HepG2 (cell line): ENCODE data around the gene TRIM7. TPM values are rescaled to one million over a fixed set of nuclear protein-coding genes. Genes with fewer than 3 reads are reported as not detected.

Experiments used
- AGO1 ChIP-seq: fragments of 200-400 bp; formaldehyde crosslinking; IDR thresholded peaks from 2 replicates; pipeline ENCODE4 v1.6.1; 2017; ENCODE audit warnings: mild to moderate bottlenecking, low read depth, low read length, moderate library complexity; ENCODE audit not compliant: poor library complexity, severe bottlenecking
- ASH2L ChIP-seq: fragments of 300-600, 200-600 bp; sonication (generic); IDR thresholded peaks from 2 replicates; pipeline ENCODE4 v1.7.0; 2017; ENCODE audit warnings: low read depth, mild to moderate bottlenecking, moderate library complexity, mixed read lengths, low read length; ENCODE audit not compliant: insufficient read length
- CC2D1A ChIP-seq: sonication (generic); formaldehyde crosslinking; IDR thresholded peaks from 2 replicates; pipeline ENCODE4 v1.8.1; 2023; ENCODE audit warnings: mild to moderate bottlenecking, missing genetic modification reagents
- DMAP1 ChIP-seq: IDR thresholded peaks from 2 replicates; pipeline ENCODE4 v1.6.1; 2016
- JUN ChIP-seq: sonication (generic); formaldehyde crosslinking; IDR thresholded peaks from 2 replicates; pipeline ENCODE4 v1.4.0; 2020; ENCODE audit warnings: mild to moderate bottlenecking, missing genetic modification reagents
- KLF16 ChIP-seq, 2 experiments: sonication (generic) in 1 of 2; formaldehyde crosslinking in 1 of 2; IDR thresholded peaks; 2 replicates each; pipeline versions ENCODE4 v1.6.1 to v1.8.0; 2016 to 2023; ENCODE audit warnings: missing genetic modification reagents in 2 of 2, missing compliant biosample characterization in 1 of 2
- MYC ChIP-seq: sonication (generic); formaldehyde crosslinking; IDR thresholded peaks from 2 replicates; pipeline ENCODE4 v1.9.0; 2021; ENCODE audit warnings: missing genetic modification reagents, borderline replicate concordance
- NCOA1 ChIP-seq: sonication (generic); formaldehyde crosslinking; IDR thresholded peaks from 2 replicates; pipeline ENCODE4 v1.9.0; 2021; ENCODE audit warnings: missing genetic modification reagents
- TAF15 ChIP-seq: fragments of 200-400 bp; formaldehyde crosslinking; IDR thresholded peaks from one replicate; pipeline ENCODE4 v1.6.1; 2018; ENCODE audit warnings: mild to moderate bottlenecking, low read depth, low read length; ENCODE audit not compliant: poor library complexity, severe bottlenecking
- ZIK1 ChIP-seq: sonication (generic); formaldehyde crosslinking; IDR thresholded peaks from 2 replicates; pipeline ENCODE4 v1.5.0; 2020; ENCODE audit warnings: mild to moderate bottlenecking, low read depth, missing genetic modification reagents, borderline replicate concordance
- ZNF460 ChIP-seq: sonication (generic); formaldehyde crosslinking; IDR thresholded peaks from 2 replicates; pipeline ENCODE4 v1.5.1; 2020; ENCODE audit warnings: missing genetic modification reagents, mild to moderate bottlenecking, borderline replicate concordance
- ZNF605 ChIP-seq: sonication (generic); formaldehyde crosslinking; IDR thresholded peaks from 2 replicates; pipeline ENCODE4 v1.8.0; 2022; ENCODE audit warnings: mild to moderate bottlenecking, missing genetic modification reagents
- ZNF891 ChIP-seq: sonication (generic); formaldehyde crosslinking; IDR thresholded peaks from 2 replicates; pipeline ENCODE4 v1.5.0; 2020; ENCODE audit warnings: mild to moderate bottlenecking, missing genetic modification reagents
- ZSCAN9 ChIP-seq: IDR thresholded peaks from 2 replicates; pipeline ENCODE4 v1.6.1; 2016; ENCODE audit warnings: borderline replicate concordance
- polyA plus RNA-seq, 8 experiments: library from polyadenylated mRNA; depleted of rRNA in 3 of 8; stranded (reverse) in 7 of 8; unstranded in 1 of 8; fragments of >200 nt; fragmentation: Illumina TruSeq in 4 of 8; extraction: Trizol in 4 of 8; gene quantifications; 2 replicates each; pipeline versions ENCODE4 v1.2.1 to v1.2.3, GENCODE V29; 2011 to 2016; ENCODE audit warnings: low read depth in 4 of 8, missing spikeins in 1 of 8, mixed read lengths in 1 of 8; ENCODE audit not compliant: insufficient read depth in 1 of 8
- total RNA-seq, 5 experiments: library from RNA; depleted of rRNA; stranded (reverse); fragments of >200 nt; fragmentation: Illumina TruSeq; extraction: Trizol; gene quantifications; 2 replicates each; pipeline ENCODE4 v1.2.3, GENCODE V29; 2016; ENCODE audit warnings: low read depth in 1 of 5
- TF ChIP-seq, protein P1 (sequence below): sonication (generic); formaldehyde crosslinking; IDR thresholded peaks from 2 replicates; pipeline ENCODE4 v1.4.0; 2020; ENCODE audit warnings: mild to moderate bottlenecking, low read depth, missing genetic modification reagents
- TF ChIP-seq, protein P2 (sequence below): sonication (generic); formaldehyde crosslinking; IDR thresholded peaks from 2 replicates; pipeline ENCODE4 v1.4.0; 2020; ENCODE audit warnings: missing genetic modification reagents
- TF ChIP-seq, protein P3 (sequence below): sonication (generic); formaldehyde crosslinking; IDR thresholded peaks from 2 replicates; pipeline ENCODE4 v1.5.0; 2020; ENCODE audit warnings: mild to moderate bottlenecking, missing genetic modification reagents
- TF ChIP-seq, protein P4 (sequence below): sonication (generic); formaldehyde crosslinking; IDR thresholded peaks from 2 replicates; pipeline ENCODE4 v1.5.1; 2020; ENCODE audit warnings: missing genetic modification reagents, mild to moderate bottlenecking, borderline replicate concordance
- TF ChIP-seq, protein P5 (sequence below): sonication (generic); IDR thresholded peaks from 2 replicates; pipeline ENCODE4 v1.6.1; 2016; ENCODE audit warnings: low read depth, borderline replicate concordance

TRIM7 gene
- total and polyA plus RNA-seq, 2 of the 13 experiments (the other 11 are each of a cell fraction or from before 2014, with no cell fraction given) = 0.13 TPM; not detected in 1

DNA sequence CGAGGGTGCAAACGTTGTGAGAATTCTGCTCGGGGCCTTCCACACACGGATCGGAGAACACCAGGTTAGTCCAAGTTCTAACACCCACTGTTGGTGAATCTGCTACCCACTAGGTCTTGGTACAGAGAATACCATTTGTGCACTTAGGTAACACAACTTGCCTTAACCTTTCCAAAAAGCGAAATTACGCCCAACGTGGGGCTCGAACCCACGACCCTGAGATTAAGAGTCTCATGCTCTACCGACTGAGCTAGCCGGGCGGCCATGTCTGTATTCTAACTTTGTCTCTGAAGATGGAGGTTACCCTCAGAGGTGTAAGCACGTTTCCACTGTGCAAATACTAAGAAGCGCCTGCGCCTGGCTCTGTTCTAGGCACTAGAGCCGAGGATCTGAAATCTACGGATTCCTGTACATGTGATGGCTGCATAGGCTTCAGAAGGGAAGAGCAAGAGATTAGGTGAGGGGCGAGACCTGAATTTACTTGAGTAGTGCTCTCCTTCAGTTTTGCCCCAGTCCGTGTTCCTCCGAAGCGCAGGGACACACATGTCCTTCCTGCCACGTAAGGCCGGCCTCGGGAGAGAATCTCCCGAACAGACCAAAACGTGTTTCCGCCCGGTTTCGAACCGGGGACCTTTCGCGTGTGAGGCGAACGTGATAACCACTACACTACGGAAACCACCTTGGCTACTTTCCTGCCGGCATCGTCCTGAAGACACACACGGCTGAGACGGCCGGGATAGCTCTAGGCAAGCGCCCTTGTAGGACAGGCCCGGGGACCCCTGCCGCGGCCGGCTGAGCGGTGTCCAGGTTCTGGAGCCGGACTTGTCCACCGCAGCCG is 17.0 kb upstream of the TRIM7 start (continued):
- TF ChIP-seq, protein P1, sequence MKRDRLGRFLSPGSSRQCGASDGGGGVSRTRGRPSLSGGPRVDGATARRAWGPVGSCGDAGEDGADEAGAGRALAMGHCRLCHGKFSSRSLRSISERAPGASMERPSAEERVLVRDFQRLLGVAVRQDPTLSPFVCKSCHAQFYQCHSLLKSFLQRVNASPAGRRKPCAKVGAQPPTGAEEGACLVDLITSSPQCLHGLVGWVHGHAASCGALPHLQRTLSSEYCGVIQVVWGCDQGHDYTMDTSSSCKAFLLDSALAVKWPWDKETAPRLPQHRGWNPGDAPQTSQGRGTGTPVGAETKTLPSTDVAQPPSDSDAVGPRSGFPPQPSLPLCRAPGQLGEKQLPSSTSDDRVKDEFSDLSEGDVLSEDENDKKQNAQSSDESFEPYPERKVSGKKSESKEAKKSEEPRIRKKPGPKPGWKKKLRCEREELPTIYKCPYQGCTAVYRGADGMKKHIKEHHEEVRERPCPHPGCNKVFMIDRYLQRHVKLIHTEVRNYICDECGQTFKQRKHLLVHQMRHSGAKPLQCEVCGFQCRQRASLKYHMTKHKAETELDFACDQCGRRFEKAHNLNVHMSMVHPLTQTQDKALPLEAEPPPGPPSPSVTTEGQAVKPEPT = 0 out of 2 replicates have a peak, but pooled peaks have one; percentile 65
- TF ChIP-seq, protein P2, sequence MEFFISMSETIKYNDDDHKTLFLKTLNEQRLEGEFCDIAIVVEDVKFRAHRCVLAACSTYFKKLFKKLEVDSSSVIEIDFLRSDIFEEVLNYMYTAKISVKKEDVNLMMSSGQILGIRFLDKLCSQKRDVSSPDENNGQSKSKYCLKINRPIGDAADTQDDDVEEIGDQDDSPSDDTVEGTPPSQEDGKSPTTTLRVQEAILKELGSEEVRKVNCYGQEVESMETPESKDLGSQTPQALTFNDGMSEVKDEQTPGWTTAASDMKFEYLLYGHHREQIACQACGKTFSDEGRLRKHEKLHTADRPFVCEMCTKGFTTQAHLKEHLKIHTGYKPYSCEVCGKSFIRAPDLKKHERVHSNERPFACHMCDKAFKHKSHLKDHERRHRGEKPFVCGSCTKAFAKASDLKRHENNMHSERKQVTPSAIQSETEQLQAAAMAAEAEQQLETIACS (CRISPR knock-in tag) = peak; percentile 53; the same call in 1 of the 2 replicates
- peak; percentile 33; the same call in 1 of the 2 replicates for TF ChIP-seq JUN (CRISPR knock-in tag)
- peak; percentile 56 for TF ChIP-seq ASH2L
- peak; percentile 87 for TF ChIP-seq ZNF891 (CRISPR knock-in tag)
- no peak for TF ChIP-seq TAF15
- peak; percentile 44; the same call in 1 of the 2 replicates for TF ChIP-seq ZSCAN9 (CRISPR knock-in tag)
- 0 out of 2 replicates have a peak, but pooled peaks have one; percentile 7 for TF ChIP-seq ZNF460 (CRISPR knock-in tag)
- TF ChIP-seq, protein P3, sequence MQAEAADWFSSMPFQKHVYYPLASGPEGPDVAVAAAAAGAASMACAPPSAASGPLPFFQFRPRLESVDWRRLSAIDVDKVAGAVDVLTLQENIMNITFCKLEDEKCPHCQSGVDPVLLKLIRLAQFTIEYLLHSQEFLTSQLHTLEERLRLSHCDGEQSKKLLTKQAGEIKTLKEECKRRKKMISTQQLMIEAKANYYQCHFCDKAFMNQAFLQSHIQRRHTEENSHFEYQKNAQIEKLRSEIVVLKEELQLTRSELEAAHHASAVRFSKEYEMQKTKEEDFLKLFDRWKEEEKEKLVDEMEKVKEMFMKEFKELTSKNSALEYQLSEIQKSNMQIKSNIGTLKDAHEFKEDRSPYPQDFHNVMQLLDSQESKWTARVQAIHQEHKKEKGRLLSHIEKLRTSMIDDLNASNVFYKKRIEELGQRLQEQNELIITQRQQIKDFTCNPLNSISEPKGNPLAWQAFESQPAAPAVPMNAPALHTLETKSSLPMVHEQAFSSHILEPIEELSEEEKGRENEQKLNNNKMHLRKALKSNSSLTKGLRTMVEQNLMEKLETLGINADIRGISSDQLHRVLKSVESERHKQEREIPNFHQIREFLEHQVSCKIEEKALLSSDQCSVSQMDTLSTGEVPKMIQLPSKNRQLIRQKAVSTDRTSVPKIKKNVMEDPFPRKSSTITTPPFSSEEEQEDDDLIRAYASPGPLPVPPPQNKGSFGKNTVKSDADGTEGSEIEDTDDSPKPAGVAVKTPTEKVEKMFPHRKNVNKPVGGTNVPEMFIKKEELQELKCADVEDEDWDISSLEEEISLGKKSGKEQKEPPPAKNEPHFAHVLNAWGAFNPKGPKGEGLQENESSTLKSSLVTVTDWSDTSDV (CRISPR knock-in tag) = peak; percentile 97
- no peak for TF ChIP-seq ZNF605 (CRISPR knock-in tag)
- peak; percentile 64; the same call in 1 of the 2 replicates for TF ChIP-seq ZIK1 (CRISPR knock-in tag)
- TF ChIP-seq AGO1 = no peak
- TF ChIP-seq, protein P4, sequence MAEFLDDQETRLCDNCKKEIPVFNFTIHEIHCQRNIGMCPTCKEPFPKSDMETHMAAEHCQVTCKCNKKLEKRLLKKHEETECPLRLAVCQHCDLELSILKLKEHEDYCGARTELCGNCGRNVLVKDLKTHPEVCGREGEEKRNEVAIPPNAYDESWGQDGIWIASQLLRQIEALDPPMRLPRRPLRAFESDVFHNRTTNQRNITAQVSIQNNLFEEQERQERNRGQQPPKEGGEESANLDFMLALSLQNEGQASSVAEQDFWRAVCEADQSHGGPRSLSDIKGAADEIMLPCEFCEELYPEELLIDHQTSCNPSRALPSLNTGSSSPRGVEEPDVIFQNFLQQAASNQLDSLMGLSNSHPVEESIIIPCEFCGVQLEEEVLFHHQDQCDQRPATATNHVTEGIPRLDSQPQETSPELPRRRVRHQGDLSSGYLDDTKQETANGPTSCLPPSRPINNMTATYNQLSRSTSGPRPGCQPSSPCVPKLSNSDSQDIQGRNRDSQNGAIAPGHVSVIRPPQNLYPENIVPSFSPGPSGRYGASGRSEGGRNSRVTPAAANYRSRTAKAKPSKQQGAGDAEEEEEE (CRISPR knock-in tag) = no peak
- TF ChIP-seq DMAP1 = 0 out of 2 replicates have a peak, but pooled peaks have one; percentile 52
- TF ChIP-seq, protein P5, sequence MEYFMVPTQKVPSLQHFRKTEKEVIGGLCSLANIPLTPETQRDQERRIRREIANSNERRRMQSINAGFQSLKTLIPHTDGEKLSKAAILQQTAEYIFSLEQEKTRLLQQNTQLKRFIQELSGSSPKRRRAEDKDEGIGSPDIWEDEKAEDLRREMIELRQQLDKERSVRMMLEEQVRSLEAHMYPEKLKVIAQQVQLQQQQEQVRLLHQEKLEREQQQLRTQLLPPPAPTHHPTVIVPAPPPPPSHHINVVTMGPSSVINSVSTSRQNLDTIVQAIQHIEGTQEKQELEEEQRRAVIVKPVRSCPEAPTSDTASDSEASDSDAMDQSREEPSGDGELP = peak; percentile 33; the same call in 1 of the 2 replicates
- peak; percentile 88; the same call in 1 of the 2 replicates for TF ChIP-seq MYC
- TF ChIP-seq NCOA1 = peak; percentile 87
- no peak for TF ChIP-seq CC2D1A
- TF ChIP-seq KLF16 (CRISPR knock-in tag; IDR thresholded peaks at IDR 0.05) = 0 out of 4 replicates have a peak, but pooled peaks of 1 of the 2 experiments have one; percentile 86
